GM18858 (cell line): ENCODE data around the gene FLVCR2.

Experiments used
- ATAC-seq: cut with Tn5 transposase; IDR thresholded peaks from one replicate; pipeline ENCODE4 v1.9.1; 2021; ENCODE audit not compliant: unreplicated experiment

The FLVCR2 gene, protein sequence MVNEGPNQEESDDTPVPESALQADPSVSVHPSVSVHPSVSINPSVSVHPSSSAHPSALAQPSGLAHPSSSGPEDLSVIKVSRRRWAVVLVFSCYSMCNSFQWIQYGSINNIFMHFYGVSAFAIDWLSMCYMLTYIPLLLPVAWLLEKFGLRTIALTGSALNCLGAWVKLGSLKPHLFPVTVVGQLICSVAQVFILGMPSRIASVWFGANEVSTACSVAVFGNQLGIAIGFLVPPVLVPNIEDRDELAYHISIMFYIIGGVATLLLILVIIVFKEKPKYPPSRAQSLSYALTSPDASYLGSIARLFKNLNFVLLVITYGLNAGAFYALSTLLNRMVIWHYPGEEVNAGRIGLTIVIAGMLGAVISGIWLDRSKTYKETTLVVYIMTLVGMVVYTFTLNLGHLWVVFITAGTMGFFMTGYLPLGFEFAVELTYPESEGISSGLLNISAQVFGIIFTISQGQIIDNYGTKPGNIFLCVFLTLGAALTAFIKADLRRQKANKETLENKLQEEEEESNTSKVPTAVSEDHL

DNA sequence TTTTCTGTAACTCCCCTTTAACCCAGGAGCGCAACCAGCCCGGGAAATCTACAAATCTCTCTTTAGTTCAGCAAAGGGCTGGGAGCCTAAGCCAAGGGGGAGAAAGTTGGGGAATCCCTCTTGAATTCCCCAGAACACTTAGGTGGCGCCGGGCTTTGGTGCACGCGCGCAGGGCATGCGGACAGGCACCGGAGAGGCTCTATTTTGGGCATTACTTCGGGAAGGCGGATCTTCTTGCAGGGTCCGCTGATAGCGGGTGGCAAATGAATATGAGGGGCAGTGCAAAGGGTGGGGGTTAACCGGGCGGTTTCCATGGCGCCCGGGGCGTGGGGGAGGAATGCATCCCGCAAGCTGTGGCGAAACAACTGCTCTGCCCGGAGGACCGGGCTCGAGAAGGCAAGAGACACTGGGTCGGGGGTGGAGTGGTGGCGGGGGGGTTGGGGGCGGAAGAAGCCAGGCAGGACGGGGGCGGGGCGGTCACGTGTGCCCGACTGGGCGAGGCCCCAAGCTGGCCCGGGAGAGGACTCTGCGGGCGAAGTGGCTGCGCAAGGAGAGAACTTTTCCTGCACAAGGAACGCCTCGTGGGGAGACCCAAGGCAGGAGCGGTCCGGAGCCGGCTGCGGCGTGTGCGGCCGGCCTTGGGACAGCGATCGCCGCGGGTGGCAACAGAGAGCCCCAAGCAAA, at the start of gene FLVCR2:
Gene FLVCR2 (plus strand): TSS at position 519 of the 684 bp plus-strand sequence. CDS start 353 bp downstream, outside the sequence.
- peak; percentile 19 for ATAC-seq

DNA sequence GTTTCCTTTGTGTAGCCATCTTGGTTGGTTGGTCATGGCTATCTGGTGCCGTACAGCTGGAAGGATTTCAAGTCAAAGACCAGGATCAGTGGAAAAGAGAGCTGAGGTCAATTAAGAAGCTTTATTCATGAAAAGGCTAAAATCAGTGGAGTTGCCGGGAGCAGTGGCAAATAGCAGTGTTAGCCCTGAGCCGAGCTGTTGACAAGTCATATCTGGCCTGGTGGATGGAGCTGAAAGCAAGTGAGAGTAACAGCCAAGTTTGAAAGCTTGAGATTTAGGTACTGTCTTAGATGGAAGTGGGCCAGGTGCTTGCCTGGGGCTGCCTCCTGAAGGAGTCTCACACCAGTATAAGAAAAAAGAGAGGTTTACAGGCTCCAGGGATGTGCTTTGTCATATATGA, 47.2 kb upstream of the FLVCR2 start:
- ATAC-seq, result no peak

DNA sequence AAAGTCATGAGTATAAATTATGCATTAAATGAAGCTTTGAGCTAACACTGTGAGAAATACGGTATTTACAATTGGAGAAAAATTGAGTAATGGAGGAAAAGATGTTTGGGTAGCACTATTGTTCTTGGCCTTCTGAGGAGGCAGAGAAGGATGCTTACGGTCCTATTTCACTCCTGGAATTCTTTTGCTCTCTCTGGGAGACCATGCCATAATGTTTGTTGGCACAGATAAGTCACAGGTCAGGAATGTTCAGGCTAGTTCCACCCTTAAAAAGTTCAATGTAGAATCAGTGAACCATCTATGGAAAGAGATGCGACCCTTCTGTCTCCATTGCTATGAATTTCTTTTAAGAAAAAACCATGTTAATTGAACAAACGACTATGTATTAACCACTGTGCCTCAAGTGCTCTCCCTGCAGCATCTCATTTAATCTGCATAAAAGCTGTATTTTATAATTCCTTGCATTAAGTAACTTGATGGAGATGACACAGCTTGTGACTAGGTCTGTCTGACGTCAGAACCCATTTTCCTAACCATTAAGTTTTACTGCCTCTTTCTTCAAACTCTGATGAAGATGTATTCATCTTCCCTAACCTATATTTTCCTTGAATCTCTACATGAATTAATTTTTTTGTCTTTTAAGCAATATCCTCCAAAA, 46.6 kb upstream of the FLVCR2 start:
- no peak for ATAC-seq

DNA sequence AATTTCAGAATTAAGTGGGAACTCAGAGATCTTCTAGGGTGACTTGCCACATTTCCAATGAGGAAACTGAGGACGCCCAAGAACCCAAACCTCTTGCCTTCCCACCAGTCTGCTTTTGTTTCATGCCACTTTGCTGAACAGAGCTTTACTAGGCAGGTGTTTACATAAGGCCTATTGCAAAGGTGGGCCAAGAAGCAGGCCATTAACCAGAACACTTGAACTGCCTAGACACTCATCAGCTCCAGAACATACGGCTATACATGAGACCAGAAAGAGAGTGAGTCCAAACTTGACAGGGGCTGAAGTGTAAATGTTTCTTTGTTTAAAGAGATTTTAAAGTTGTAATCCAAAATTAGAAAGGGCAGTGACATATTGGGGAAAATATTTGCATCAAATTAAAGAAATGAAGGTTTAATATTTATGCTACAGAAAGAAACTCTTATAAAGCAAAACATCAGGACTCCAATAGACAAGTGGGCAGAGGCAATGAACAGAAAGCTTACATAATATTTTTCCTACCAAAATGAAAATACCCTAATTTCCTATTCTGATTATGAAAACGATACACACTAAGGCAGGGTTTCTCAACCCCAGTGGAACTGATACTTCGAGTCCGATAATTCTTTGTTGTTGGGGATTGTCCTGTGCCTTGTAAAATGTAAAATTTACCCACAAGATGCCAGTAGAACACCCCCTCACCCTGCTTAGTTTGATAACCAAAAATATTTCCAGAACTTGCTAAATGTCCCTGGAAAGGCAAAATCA, 44.4 kb upstream of the FLVCR2 start:
- no peak for ATAC-seq

DNA sequence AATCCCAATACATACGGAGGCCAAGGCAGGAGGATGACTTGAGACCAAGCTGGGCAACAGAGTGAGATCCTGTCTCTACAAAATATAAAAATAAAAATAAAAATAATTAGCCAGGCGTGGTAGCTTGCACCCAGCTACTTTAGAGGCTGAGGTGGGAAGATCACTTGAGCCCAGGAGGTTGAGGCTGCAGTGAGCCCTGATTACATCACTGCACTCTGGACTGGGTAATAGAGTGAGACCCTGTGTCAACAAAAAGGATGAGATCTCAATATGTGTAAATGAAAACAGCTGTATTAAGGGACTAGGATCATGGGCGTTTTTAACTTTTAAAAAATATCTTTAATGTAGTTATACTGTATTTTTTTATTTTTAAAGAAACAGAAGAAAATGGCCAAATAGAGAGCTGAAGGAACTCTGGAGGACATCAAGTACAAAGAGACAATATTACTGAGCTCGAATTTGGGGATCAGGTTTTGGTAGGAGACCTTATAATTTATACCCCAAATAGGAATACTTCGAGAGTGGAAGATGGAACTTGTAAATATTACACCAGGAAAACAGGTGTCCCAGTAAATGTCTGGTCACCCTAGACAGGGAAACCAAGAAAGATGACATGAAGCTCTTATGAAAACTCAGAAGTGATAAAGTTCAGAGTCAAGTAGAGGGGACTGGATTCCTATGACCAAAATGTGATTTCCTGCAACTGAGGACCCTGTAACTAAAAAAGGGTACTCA, 43.1 kb upstream of the FLVCR2 start:
- ATAC-seq, result no peak

DNA sequence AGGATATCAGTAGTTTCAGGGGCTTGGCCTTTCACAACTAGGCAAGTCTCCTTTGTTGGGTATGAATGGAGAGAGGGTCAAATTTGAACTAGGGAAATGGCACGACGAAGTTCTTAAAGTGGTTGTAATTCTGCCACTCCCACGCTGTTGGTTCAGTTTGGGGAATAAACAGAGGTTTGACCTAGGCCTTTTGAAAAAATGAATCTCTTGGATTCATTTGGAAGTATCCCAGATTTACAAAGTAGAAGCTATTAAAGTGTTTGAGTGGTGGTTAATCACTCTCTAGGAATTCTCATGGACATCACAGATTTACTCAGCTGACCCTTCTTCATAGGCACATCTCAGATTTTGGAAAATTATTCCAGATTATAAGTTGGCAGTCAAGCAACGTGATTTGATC, 41.3 kb upstream of the FLVCR2 start:
- no peak for ATAC-seq

DNA sequence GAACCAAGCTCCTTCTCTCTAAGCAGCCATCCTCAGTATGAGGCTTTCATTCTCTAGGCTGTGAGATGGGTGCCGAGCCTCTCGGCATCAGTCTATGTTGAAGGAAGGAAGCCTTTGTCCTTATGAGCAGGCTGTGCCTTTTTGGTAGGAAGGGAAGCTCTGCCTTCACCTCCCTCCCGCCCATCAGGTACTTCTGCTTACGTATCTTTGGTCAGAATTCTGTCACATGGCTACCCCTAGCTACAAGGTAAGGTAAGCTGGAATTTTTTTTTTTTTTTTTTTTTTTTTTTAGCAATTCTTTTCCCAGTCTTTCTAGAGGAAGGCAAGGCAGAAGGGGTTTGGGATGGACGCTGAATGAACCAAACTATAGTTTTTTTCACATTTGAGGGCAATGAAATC, 39.3 kb upstream of the FLVCR2 start:
- ATAC-seq, result peak; percentile 3

DNA sequence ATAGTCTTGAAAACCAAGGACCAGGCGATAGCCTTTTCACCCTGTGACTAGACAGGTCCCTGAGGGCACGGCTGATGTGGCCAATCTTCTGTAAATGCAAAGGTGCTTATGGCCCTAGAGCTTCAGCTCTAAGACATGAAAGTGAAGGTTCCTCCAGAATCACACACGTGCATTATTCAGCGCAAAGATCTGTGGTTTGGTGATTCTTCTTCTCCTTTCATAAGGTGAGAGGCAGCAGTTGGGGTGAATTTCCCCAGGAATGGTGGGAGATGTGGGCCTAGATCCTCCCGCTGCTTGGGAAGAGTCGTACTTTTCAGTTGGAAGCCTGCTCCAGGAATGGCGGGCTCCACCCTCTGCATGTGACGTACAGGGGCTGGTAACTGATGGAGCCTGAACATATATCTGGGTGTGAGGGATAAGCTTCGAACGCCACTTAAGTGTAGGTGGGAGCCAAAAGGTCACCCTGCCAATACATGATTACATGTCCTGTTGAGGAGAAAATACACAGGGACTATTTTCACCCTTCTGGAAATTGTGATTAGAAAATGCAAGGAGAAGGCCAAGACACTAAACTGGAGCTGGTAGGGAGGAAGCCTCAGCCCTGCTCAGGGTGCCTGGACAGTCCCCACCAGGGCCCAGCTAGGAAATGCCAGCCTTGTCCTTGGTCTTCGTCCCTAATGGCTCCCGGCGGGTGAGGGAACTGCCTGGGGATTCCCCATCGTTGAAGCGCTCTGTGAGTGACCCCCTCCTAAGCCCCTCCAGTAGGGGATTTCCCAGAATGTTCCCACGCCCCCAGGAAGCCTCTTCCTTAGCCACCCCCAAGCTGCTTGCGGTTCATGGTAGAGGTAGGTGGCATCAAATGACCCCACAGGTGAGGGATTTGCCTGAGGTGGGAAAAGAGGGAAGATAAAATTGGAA, 38.6 kb upstream of the FLVCR2 start:
- peak; percentile 36 for ATAC-seq

DNA sequence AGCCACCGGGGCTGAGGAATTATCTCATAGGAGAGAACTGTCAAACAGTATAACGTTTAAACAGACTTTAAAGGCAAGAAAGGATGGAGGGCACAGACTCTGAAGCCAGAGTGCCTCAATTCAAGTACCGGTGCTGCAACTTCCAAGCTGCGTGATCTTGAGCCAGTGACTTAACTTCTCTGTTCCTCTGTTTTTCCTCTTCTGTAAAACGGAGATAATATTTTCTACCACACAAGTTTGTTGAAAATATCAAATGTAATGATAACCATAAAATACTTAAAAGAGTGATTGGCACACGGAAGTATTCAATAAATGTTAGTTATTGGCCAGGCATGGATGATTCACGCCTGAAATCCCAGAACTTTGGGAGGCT, 38.0 kb upstream of the FLVCR2 start:
- no peak for ATAC-seq

DNA sequence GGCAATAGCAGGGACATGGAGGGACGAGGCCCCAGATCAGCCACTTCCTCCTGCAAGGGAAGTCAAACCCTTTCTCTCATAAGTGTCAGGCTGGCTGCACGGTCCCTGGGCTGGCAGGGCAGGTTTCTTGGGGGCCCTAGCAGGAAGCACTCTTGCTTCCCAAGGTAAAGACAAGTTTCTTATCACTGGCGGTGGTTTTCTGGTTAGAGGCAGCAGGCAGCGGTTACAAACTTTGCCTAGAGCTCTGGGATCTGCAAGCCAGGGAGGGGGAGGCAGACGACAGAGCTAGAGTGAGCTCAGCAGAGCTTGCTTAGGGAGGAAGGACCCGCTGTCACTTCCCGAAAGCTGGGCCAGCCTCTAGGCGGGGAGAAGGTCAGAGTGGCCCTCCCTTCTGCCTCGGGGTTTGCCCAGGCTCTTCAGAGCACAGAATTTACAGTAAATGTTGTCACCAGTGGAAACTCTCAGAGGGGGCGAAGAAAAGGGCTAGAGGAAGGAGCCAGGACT, 35.8 kb upstream of the FLVCR2 start:
- peak; percentile 35 for ATAC-seq

DNA sequence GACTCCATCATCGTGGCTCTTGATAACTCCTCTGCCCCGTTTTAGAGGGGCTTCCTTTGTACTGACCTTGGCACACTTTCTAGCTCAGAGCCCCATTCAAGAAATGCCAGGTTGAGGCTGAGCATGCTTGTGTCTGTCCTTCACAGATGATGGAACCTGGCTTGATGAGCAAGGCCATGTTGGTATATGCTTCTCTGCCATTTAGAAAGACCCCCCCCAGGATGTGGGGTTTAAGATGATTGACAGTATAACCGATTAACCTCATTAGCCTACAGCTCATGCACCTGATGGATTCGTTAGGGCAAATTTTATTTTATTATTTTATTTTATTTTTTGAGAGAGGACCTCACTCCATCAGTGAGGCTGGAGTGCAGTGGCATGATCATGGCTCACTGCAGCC, 35.2 kb upstream of the FLVCR2 start:
- ATAC-seq, result no peak

DNA sequence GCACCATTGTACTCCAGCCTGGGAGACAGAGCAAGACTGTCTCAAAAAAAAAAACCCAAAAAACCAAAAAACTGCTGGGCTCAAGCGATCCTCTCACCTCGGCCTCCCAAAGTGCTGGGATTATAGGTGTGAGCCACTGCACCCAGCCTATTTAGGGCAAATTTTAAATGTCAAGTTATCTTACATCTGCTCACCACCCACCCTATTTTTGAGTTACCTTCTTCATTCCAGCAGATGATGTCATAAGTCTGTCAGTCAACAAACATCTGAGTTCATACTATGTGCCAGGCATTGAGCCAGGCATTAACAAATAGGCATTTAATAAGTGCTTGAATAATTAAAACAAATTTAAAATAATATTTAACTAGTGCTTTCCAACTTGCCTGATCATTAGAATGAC, 34.6 kb upstream of the FLVCR2 start:
- ATAC-seq, result no peak

DNA sequence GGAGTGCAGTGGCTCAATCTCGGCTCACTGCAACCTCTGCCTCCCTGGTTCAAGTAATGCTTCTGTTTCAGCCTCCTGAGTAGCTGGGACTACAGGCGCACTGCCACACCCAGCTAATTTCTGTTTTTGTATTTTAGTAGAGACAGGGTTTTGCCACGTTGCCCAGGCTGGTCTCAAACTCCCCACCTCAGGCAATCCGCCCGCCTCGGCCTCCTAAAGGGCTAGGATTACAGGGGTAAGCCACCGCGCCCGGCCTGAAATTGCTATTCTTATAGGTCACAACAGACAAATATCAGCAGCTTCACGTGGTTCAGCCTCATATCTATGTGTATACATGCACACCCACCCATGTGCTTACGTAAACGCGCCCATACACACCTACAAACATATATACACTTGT, 32.5 kb upstream of the FLVCR2 start:
- ATAC-seq, result no peak

DNA sequence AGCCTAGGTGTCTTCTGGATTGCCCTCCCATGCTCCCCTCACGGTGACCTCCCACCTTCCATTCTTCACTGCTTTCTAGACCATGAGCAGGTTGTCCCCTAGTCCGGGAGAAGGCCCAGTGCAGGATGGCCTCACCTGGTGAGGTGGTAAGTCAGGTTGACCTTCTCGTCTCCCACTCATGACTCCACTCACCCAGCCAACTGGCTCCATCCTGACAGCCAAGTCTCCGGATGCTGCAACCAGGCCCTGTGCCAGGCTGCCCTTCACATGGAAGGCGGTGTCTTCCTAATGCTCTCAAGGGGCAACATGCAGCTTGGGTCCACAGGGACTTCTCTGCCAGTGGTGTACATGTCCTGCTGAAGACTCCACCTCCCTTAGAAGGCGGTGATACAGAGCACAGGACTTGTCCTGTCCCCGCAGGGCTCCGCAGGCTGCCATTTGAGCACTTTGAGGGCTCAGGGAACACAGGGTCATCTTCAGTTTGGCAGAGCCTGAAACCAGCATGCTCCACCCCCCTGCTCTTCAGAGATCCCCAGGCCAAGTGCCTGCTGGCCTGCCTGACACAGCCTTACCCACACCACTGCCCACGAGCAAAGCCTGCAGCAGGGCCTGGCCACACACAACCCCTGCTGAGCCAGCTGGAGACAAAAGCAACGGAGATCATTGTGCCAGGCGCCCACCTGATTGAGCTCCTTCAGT, 30.7 kb upstream of the FLVCR2 start:
- ATAC-seq, result no peak

DNA sequence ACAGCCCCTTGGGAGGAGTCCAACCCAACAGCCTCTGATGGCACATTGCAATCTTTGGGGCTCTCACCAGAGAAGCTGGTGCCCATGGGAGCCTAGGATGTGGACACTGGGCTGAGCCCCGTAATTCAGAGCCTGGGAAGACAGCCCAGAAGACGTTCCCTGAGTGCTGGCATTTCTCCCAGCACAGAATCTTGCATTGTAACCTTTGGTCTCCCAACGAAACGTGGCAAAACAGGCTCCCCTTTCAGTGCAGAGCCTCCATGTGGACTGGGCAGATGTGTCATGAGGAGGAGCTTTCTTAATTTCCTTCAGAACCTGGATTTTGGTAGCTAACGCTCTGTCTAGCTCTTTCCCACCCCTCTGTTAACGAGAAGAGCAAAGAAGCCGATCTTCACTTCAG, 29.9 kb upstream of the FLVCR2 start:
- ATAC-seq, result no peak

DNA sequence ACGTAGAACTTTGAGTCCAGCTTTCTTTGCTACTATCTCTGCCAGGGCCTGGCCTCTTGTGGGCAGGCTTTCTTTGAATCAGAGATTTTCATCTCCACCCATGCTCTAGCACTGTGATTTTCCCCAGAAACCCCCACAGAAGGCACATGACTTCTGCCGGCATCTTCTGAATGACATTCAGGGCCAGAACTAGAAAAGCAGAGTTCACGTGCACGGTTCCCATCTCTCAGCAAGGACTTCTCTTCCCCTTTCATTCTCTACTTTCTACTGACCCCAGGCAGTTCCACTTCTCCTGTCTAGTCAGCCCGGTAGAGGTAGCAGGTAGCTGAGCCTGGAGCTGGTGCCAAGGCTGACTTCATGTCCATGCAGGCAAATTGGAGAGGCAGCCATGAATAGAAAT, 29.3 kb upstream of the FLVCR2 start:
- ATAC-seq, result peak; percentile 50

DNA sequence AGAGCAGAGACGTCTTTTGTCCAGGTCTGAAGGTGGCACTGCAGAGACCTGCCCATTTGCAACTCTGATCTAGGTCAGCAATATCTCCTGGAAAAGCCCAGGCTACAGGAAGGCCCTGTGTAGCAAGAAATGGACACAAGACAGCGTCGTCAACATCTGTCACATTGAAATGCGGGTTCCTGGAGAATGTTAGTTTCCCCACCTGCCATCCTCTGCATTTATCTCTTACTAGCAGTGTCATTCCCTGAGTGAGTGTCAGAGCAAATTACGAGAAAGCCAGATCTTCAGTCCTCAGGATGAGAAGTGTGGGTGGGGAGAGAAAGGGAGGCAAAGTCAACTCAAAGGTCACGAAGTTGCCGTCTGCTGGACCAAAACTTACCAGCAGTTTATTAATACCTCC, 27.4 kb upstream of the FLVCR2 start:
- no peak for ATAC-seq

DNA sequence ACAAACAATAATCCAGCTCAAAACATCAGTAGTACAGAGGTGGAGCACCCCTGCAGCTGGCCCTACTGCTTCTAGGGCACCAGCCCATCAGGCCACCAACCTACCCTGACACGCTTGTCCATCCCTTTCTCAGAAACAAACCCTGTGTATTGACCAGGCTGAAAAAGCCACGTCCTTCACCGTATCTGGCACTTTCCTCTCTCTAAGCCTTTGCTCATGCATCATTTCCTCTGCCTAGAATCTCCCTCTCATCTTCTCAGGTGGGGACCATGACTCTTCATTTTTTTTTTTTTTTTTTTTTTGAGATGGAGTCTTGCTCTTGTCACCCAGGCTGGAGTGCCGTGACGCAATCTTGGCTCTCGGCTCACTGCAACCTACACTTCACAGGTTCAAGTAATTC, 25.3 kb upstream of the FLVCR2 start:
- no peak for ATAC-seq
